Subcutaneous adipose tissue (tissue), 4 donors: ENCODE results near the gene TIMM10B. TPM values are rescaled to one million over a fixed set of nuclear protein-coding genes. Genes with fewer than 3 reads are reported as not detected.

Experiments
- CTCF ChIP-seq: fragments of 450-650 bp; IDR thresholded peaks from one replicate; pipeline ENCODE4 v1.5.1; 2016; ENCODE audit warnings: low read depth, mild to moderate bottlenecking, control low read depth, antibody characterized with exemption, moderate library complexity
- total RNA-seq, 4 donors: library from RNA; depleted of rRNA; stranded (reverse); fragments of >200 nt; gene quantifications; one replicate each; pipeline ENCODE4 v1.1.0, GENCODE V29; 2016

Gene TIMM10B
- total RNA-seq, 4 donors from 2014 or later, result 28.2 to 37.4 (median 32.8) TPM

- TF ChIP-seq CTCF, result no peak
These were observed 1.1 kb downstream of the TIMM10B start for GRCh38 chr11:6482441-6482840.

GRCh38 chr11:6483015-6483414 lies 1.7 kb downstream of the TIMM10B start:
- no peak for TF ChIP-seq CTCF

DNA sequence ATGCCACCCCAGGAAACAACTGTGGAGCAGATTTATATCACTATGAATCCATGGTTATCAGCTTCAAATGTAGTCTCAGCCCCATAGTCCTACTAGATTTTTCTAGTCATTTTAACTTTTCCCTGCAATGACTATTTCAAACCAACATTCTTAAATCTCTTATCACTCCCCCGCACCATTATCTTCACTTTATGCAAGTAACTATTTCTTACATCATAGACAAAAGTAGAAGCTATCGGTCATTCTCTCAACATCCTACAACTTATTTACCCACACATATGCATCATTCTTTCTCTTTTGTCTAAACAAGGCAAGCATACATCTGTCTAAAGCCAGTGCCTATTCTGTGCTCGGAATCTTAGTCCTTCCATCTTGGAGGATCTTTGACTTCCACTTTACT lies 4.4 kb downstream of the TIMM10B start:
- TF ChIP-seq CTCF, result no peak

DNA sequence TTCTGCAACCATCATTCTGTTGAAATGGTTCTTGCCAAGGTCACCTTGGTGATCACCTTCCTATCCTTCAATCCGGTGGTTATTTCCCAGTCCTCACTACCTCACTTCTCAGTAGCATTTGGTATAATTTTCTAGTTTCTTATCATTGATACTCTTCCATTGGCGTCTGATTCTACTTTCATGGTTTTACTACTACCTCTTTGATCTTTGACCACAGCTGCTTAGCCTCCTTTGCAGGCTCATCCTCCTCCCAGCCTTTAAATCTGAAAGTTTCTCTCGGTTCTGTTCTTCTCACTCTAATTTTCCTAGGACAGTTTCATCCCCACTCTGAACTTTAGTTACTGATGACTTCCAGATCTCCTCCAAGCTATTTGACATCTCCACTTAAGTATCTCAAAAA lies 5.0 kb downstream of the TIMM10B start:
- no peak for TF ChIP-seq CTCF

DNA sequence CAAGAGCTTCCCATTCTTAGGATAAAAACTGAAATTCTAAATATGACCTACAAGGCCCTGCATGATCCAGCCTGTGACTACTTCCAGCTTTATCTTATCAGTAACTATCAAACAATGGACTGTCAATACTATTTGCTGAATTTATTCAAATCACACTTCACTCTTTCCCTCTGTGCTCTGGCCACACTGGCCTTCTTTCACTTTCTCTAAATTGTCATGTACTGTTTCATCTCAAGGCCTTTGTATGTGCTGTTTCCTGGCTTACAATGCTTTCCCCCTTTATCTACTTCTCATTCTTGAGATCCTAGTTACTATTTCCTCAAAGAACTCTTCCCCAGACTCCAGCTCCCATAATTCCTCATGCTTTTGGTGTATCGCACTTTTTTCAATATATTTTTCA lies 5.6 kb downstream of the TIMM10B start:
- no peak for TF ChIP-seq CTCF

DNA sequence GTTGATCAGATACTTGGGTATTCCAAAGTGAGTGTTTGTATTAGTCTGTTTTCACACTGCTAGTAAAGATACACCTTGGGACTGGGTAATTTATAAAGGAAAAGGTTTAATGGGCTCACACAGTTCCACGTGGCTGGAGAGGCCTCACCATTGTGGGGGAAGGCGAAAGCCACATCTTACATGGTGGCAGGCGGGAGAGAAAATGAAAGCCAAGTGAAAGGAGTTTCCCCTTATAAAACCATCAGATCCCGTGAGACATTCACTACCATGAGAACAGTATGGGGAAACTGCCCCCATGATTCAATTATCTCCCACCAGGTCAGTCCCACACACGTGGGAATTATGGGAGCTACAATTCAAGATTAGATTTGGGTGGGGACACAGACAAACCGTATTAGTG lies 7.0 kb downstream of the TIMM10B start:
- no peak for TF ChIP-seq CTCF

DNA sequence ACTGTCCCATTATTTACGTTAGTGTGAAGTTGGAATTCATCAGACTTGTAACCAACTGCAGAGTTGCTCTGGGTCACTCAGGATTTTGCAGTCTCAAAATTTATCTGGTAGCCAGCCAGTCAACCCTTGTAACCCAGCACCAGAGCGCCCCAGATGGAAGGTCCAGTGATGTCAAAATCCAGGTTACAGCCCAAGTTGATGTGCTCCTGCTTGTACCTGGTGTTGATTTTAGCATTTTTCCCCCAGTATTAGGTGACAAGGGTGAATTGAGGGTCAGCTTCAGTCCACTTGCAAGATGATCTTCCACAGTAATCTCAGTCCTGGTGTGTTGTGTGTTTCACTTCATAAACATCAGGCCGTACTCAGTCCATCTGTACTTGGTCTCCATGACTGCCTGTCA lies 7.5 kb downstream of the TIMM10B start:
- no peak for TF ChIP-seq CTCF
